ENCODE data around the gene ORAI2. TPM values are rescaled to one million over a fixed set of nuclear protein-coding genes. Genes with fewer than 3 reads are reported as not detected.

Gene ORAI2
- total and polyA plus RNA-seq, 2 donors (not counting 1 experiment from before 2014, with no cell fraction given) = 20.3 to 26.6 TPM

- DNase-seq (ENCODE audit: low read depth in 2 of 2) = no peak
Measured at GRCh38 chr7:102468478-102469350, 35.3 kb downstream of the ORAI2 start.

DNA sequence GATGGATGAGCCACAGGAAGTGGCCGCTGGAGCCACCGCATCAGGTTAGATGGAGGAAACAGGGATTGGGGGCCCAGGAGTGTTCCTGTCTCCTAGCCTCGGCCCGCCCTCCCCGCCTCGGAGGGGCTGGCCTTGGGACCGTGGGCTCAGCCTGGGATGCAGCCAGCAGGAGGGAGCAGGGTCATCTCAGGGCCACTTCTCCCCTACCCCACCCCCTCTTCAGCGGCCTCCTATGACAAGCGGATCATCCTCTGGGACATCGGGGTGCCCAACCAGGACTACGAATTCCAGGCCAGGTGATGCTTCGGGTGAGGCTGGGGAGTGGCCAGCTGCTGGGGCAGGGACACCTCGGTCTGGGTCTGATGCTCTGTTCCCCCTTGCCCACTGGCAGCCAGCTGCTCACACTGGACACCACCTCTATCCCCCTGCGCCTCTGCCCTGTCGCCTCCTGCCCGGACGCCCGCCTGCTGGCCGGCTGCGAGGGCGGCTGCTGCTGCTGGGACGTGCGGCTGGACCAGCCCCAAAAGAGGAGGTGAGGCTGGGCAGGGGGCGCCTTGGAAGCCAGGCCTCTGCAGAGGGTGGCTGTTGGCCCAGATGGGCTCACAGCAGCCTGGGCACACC lies 36.1 kb downstream of the ORAI2 start:
- Histone ChIP-seq H3K9ac (ENCODE audit: insufficient read depth, low read length) (no peak overlapping the region), H2AFZ (ENCODE audit: low read length) (no peak overlapping the region), H3K79me2 (ENCODE audit: control insufficient read depth, insufficient read depth, low read length) (peaks cover 5% of the 10 kb centered on the region), H3K36me3 (ENCODE audit: control insufficient read depth, insufficient read depth, low read length) (peaks cover 21% of the 10 kb centered on the region), H3K4me1 (ENCODE audit: control insufficient read depth, extremely low read depth, insufficient read depth, low read length) (peaks cover 4% of the 10 kb centered on the region), H4K20me1 (ENCODE audit: control insufficient read depth, extremely low read depth, insufficient read depth, low read length) (no peaks in the 10 kb centered on the region), H3K27me3 (ENCODE audit: control insufficient read depth, insufficient read depth, low read length) (no peaks in the 10 kb centered on the region), H3K4me3 (replicated peaks in 1 of 4; ENCODE audit: control extremely low read depth in 1 of 4, insufficient read depth in 1 of 4, low read depth in 3 of 4, low read length in 4 of 4) (no peak overlapping the region), H3K4me2 (ENCODE audit: extremely low read depth, insufficient read depth, low read length) (no peak overlapping the region), H3K9me3 (ENCODE audit: control insufficient read depth, insufficient read depth, low read depth, low read length) (no peaks in the 10 kb centered on the region), H3K27ac (ENCODE audit: insufficient read depth, low read length) (no peak overlapping the region)
- no peak for DNase-seq (ENCODE audit: low read depth in 2 of 2)
- TF ChIP-seq CTCF (conservative IDR thresholded peaks at IDR 0.05 in 1 of 2, IDR thresholded peaks at IDR 0.05 in 1 of 2; ENCODE audit: low read depth in 1 of 2, low read length in 2 of 2) = no peak
- TF ChIP-seq EZH2 (IDR thresholded peaks at IDR 0.05; ENCODE audit: low read length, missing control alignments) = no peak

More at GRCh38 chr7:102468478-102469350, 35.3 kb downstream of the ORAI2 start:
- Histone ChIP-seq H4K20me1 (ENCODE audit: control insufficient read depth, extremely low read depth, insufficient read depth, low read length) (no peaks in the 10 kb centered on the region), H3K9ac (ENCODE audit: insufficient read depth, low read length) (no peak overlapping the region), H3K4me1 (ENCODE audit: control insufficient read depth, extremely low read depth, insufficient read depth, low read length) (peaks cover 7% of the 10 kb centered on the region), H3K27ac (ENCODE audit: insufficient read depth, low read length) (no peak overlapping the region), H3K36me3 (ENCODE audit: control insufficient read depth, insufficient read depth, low read length) (peaks cover 21% of the 10 kb centered on the region), H3K79me2 (ENCODE audit: control insufficient read depth, insufficient read depth, low read length) (peaks cover 12% of the 10 kb centered on the region), H3K27me3 (ENCODE audit: control insufficient read depth, insufficient read depth, low read length) (no peaks in the 10 kb centered on the region), H2AFZ (ENCODE audit: low read length) (no peak overlapping the region), H3K4me2 (ENCODE audit: extremely low read depth, insufficient read depth, low read length) (no peak overlapping the region), H3K9me3 (ENCODE audit: control insufficient read depth, insufficient read depth, low read depth, low read length) (no peaks in the 10 kb centered on the region), H3K4me3 (replicated peaks in 1 of 4; ENCODE audit: control extremely low read depth in 1 of 4, insufficient read depth in 1 of 4, low read depth in 3 of 4, low read length in 4 of 4) (no peak overlapping the region)
- no peak for TF ChIP-seq CTCF (conservative IDR thresholded peaks at IDR 0.05 in 1 of 2, IDR thresholded peaks at IDR 0.05 in 1 of 2; ENCODE audit: low read depth in 1 of 2, low read length in 2 of 2)
- TF ChIP-seq EZH2 (IDR thresholded peaks at IDR 0.05; ENCODE audit: low read length, missing control alignments) = no peak

DNA sequence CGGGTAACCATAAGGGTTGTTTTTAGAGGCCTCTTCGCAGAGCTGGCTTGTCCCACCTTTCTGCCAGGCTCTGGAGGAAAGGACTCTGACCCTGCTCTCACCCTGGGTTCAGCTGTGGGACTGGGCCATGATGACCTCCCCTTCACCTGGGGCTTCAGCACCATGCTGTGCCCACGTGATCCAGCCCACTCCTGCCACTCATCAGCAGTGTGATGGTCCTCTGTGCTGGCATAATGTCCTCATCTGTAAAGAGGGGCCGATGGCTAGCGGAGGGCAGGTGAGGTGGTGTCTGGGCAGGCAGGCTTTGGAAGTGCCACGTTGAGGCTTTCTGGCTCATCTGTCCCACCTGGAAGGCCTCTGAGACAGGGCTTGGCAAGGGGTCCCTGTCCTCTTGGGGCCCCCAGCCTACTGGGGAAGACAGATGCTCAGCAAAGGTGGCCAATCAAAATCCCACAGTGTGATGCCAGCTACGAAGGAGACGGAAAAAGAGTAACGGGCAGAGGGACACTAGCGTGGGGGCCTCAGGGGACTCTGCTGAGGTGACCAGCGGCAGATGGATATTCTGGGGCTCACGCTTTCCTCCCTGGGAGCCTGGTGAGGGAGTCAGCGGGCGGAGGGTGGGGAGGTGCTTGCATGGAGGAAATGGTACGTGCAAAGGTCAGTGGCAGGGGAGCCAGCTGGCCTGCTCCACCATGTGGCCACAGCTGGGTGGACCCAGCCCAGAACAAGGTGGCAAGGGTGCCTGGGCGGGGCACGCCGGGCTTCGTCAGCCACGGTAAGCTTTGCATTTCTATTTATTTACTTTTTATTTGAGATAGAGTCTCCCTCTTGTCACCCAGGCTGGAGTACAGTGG lies 36.8 kb downstream of the ORAI2 start:
- no peak overlapping the region for H2AFZ ChIP-seq (ENCODE audit: low read length)
- H3K4me2 ChIP-seq (ENCODE audit: extremely low read depth, insufficient read depth, low read length) = no peak overlapping the region
- peaks cover 3% of the 10 kb centered on the region for H3K79me2 ChIP-seq (ENCODE audit: control insufficient read depth, insufficient read depth, low read length)
- no peaks in the 10 kb centered on the region for H4K20me1 ChIP-seq (ENCODE audit: control insufficient read depth, extremely low read depth, insufficient read depth, low read length)
- no peaks in the 10 kb centered on the region for H3K9me3 ChIP-seq (ENCODE audit: control insufficient read depth, insufficient read depth, low read depth, low read length)
- H3K27me3 ChIP-seq (ENCODE audit: control insufficient read depth, insufficient read depth, low read length) = no peaks in the 10 kb centered on the region
- no peak for DNase-seq (ENCODE audit: low read depth in 2 of 2)
- peaks cover 21% of the 10 kb centered on the region for H3K36me3 ChIP-seq (ENCODE audit: control insufficient read depth, insufficient read depth, low read length)
- TF ChIP-seq CTCF (conservative IDR thresholded peaks at IDR 0.05 in 1 of 2, IDR thresholded peaks at IDR 0.05 in 1 of 2; ENCODE audit: low read depth in 1 of 2, low read length in 2 of 2) = no peak
- no peak overlapping the region for H3K27ac ChIP-seq (ENCODE audit: insufficient read depth, low read length)
- H3K4me3 ChIP-seq (replicated peaks in 1 of 4; ENCODE audit: control extremely low read depth in 1 of 4, insufficient read depth in 1 of 4, low read depth in 3 of 4, low read length in 4 of 4) = no peak overlapping the region
- no peak overlapping the region for H3K9ac ChIP-seq (ENCODE audit: insufficient read depth, low read length)
- peaks cover 4% of the 10 kb centered on the region for H3K4me1 ChIP-seq (ENCODE audit: control insufficient read depth, extremely low read depth, insufficient read depth, low read length)
